ENCODE data around the gene FAM151A.

DNA sequence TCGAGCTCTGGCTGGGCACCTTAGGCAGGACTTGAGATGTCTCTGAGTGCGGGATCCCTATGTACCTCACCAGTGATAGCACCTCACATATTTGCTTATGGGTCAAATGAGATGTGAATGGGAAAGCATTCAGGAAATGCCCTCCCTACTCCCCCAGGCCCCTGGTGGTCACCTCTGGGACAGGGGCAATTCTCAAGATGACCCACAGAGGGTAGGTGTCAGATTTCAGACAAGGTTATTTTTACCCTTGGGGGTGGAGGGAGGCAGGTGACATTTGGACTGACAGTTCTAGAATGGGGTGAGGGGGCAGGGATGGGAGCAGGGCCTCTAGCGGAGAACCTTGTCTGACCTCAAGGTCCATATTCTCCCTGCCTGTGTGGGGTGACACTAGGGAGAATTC, 48.2 kb downstream of the FAM151A start:
- no peak for TF ChIP-seq SPI1 (IDR thresholded peaks at IDR 0.05; ENCODE audit: low read depth, low read length)
- no peak for TF ChIP-seq POLR2A (IDR thresholded peaks at IDR 0.05; ENCODE audit: low read depth, low read length)

Measured in GM12891 (cell line).